ENCODE results near the gene ZNRF3.

The ZNRF3 gene

GRCh38 chr22:29049655-29050263 lies 166.4 kb downstream of the ZNRF3 start:
- ATAC-seq, result no peak
- TF ChIP-seq ZFP30 (CRISPR knock-in tag; IDR thresholded peaks at IDR 0.05), result no peak
- TF ChIP-seq ISL1 (CRISPR knock-in tag; IDR thresholded peaks at IDR 0.05), result no peak
- TF ChIP-seq GLIS3 (CRISPR knock-in tag; IDR thresholded peaks at IDR 0.05), result no peak
- TF ChIP-seq ARNTL (CRISPR knock-in tag; IDR thresholded peaks at IDR 0.05; ENCODE audit: borderline replicate concordance, low read depth), result no peak
- no peak for TF ChIP-seq BACH2 (CRISPR knock-in tag; IDR thresholded peaks at IDR 0.05; ENCODE audit: borderline replicate concordance)
- no peak for TF ChIP-seq ZC3H10 (CRISPR knock-in tag; IDR thresholded peaks at IDR 0.05)
- no peak for TF ChIP-seq ZNF8 (CRISPR knock-in tag; IDR thresholded peaks at IDR 0.05)
- no peak for TF ChIP-seq CSDC2 (CRISPR knock-in tag; IDR thresholded peaks at IDR 0.05)
- no peak for TF ChIP-seq TCF4 (CRISPR knock-in tag; IDR thresholded peaks at IDR 0.05; ENCODE audit: borderline replicate concordance)
- no peak for TF ChIP-seq SNAI2 (CRISPR knock-in tag; IDR thresholded peaks at IDR 0.05)
- TF ChIP-seq PPARA (CRISPR knock-in tag; IDR thresholded peaks at IDR 0.05; ENCODE audit: borderline replicate concordance), result no peak
- TF ChIP-seq OSR1 (CRISPR knock-in tag; IDR thresholded peaks at IDR 0.05), result no peak
- TF ChIP-seq CSRNP3 (CRISPR knock-in tag; IDR thresholded peaks at IDR 0.05), result no peak
- TF ChIP-seq ZNF70 (CRISPR knock-in tag; IDR thresholded peaks at IDR 0.05), result no peak
- no peak for TF ChIP-seq POU6F1 (CRISPR knock-in tag; IDR thresholded peaks at IDR 0.05; ENCODE audit: borderline replicate concordance, low read depth)

GRCh38 chr22:29050457-29050856 lies 167.1 kb downstream of the ZNRF3 start:
- no peak for ATAC-seq
- TF ChIP-seq ZNF8 (CRISPR knock-in tag; IDR thresholded peaks at IDR 0.05), result no peak
- no peak for TF ChIP-seq SNAI2 (CRISPR knock-in tag; IDR thresholded peaks at IDR 0.05)
- TF ChIP-seq GLIS3 (CRISPR knock-in tag; IDR thresholded peaks at IDR 0.05), result no peak
- no peak for TF ChIP-seq CSRNP3 (CRISPR knock-in tag; IDR thresholded peaks at IDR 0.05)
- no peak for TF ChIP-seq CREB5 (CRISPR knock-in tag; IDR thresholded peaks at IDR 0.05; ENCODE audit: low read depth)
- no peak for TF ChIP-seq PPARA (CRISPR knock-in tag; IDR thresholded peaks at IDR 0.05; ENCODE audit: borderline replicate concordance)
- no peak for TF ChIP-seq ZFP3 (CRISPR knock-in tag; IDR thresholded peaks at IDR 0.05)
- no peak for TF ChIP-seq ZNF565 (CRISPR knock-in tag; conservative IDR thresholded peaks at IDR 0.05; ENCODE audit: low read depth)
- TF ChIP-seq ZC3H10 (CRISPR knock-in tag; IDR thresholded peaks at IDR 0.05), result no peak
- TF ChIP-seq ZNF70 (CRISPR knock-in tag; IDR thresholded peaks at IDR 0.05), result no peak
- TF ChIP-seq ARNTL (CRISPR knock-in tag; IDR thresholded peaks at IDR 0.05; ENCODE audit: borderline replicate concordance, low read depth), result no peak
- no peak for TF ChIP-seq RARB (CRISPR knock-in tag; IDR thresholded peaks at IDR 0.05)
- TF ChIP-seq PATZ1 (CRISPR knock-in tag; IDR thresholded peaks at IDR 0.05; ENCODE audit: borderline replicate concordance), result no peak
- no peak for TF ChIP-seq POU6F1 (CRISPR knock-in tag; IDR thresholded peaks at IDR 0.05; ENCODE audit: borderline replicate concordance, low read depth)
- TF ChIP-seq ISL1 (CRISPR knock-in tag; IDR thresholded peaks at IDR 0.05), result no peak
- TF ChIP-seq ESRRG (CRISPR knock-in tag; IDR thresholded peaks at IDR 0.05), result no peak
- TF ChIP-seq BACH2 (CRISPR knock-in tag; IDR thresholded peaks at IDR 0.05; ENCODE audit: borderline replicate concordance), result no peak
- no peak for TF ChIP-seq TCF4 (CRISPR knock-in tag; IDR thresholded peaks at IDR 0.05; ENCODE audit: borderline replicate concordance)
- no peak for TF ChIP-seq CSDC2 (CRISPR knock-in tag; IDR thresholded peaks at IDR 0.05)
- no peak for TF ChIP-seq TOX (CRISPR knock-in tag; IDR thresholded peaks at IDR 0.05; ENCODE audit: borderline replicate concordance)

Data from SK-N-SH treated with all-trans-retinoic acid at 6 μM for 48 hours (cell line).